Smooth muscle cell (in vitro differentiated cells): ENCODE data around the gene NOTO. TPM values are rescaled to one million over a fixed set of nuclear protein-coding genes. Genes with fewer than 3 reads are reported as not detected.
"Not testable (repeated sequence)": the region's sequence is repeated elsewhere in the genome, so short reads cannot be mapped to it uniquely, and the experiment has no call there.

Experiments
- DNase-seq: peaks from one replicate; lab custom pipeline; 2025; ENCODE audit not compliant: unreplicated experiment; lab: John Stamatoyannopoulos, UW
- H2AFZ ChIP-seq: fragments of 200-600 bp; sonication (generic); 2 replicates; pipeline ENCODE4 v1.6.0; 2016; ENCODE audit warnings: antibody characterized with exemption, low read depth, mild to moderate bottlenecking
- H3F3A ChIP-seq: fragments of 200-600 bp; sonication (generic); 2 replicates; pipeline ENCODE4 v1.6.0; 2017; ENCODE audit warnings: antibody characterized with exemption, low read depth
- H3K27ac ChIP-seq: fragments of 200-600 bp; sonication (generic); 2 replicates; pipeline ENCODE4 v1.5.1; 2016; ENCODE audit warnings: low read depth, mild to moderate bottlenecking
- H3K27me3 ChIP-seq: fragments of 200-600 bp; sonication (generic); 2 replicates; pipeline ENCODE4 v1.6.1; 2016; ENCODE audit warnings: low read depth, mild to moderate bottlenecking
- H3K36me3 ChIP-seq: fragments of 200-600 bp; sonication (generic); 2 replicates; pipeline ENCODE4 v1.5.1; 2016; ENCODE audit warnings: low read depth
- H3K4me1 ChIP-seq: fragments of 200-600 bp; sonication (generic); 2 replicates; pipeline ENCODE4 v1.5.1; 2016; ENCODE audit warnings: low read depth
- H3K4me2 ChIP-seq: fragments of 200-600 bp; sonication (generic); 2 replicates; pipeline ENCODE4 v1.6.0; 2016; ENCODE audit warnings: mild to moderate bottlenecking
- H3K4me3 ChIP-seq: fragments of 200-600 bp; sonication (generic); 2 replicates; pipeline ENCODE4 v1.5.1; 2016; ENCODE audit warnings: mild to moderate bottlenecking
- H3K79me2 ChIP-seq: fragments of 200-600 bp; sonication (generic); 2 replicates; pipeline ENCODE4 v1.6.0; 2016; ENCODE audit warnings: low read depth, mild to moderate bottlenecking
- H3K9ac ChIP-seq: fragments of 200-600 bp; sonication (generic); 2 replicates; pipeline ENCODE4 v1.6.0; 2016; ENCODE audit warnings: low read depth
- H3K9me3 ChIP-seq: fragments of 200-600 bp; sonication (generic); replicated peaks from 2 replicates; pipeline ENCODE4 v1.5.1; 2016; ENCODE audit warnings: low read depth
- H4K20me1 ChIP-seq: fragments of 200-600 bp; sonication (generic); 2 replicates; pipeline ENCODE4 v1.6.0; 2016; ENCODE audit warnings: low read depth
- WGBS: methylation state at CpG from one replicate; pipeline ENCODE4 v1.1.7; 2016; ENCODE audit warnings: low lambda C conversion rate; 5-methylcytosine and 5-hydroxymethylcytosine counted together
- polyA plus RNA-seq: library from polyadenylated mRNA; unstranded; fragments of >200 nt; fragmentation: Nextera tagmentation; extraction: Ambion mirVana; gene quantifications from 2 replicates; pipeline ENCODE4 v1.2.1, GENCODE V29; 2016
- total RNA-seq: library from RNA; depleted of rRNA; stranded (reverse); fragments of >200 nt; gene quantifications from 2 replicates; pipeline ENCODE4 v1.2.3, GENCODE V29; 2014
- TF ChIP-seq, protein P1 (sequence below): fragments of 200-600 bp; sonication (generic); IDR thresholded peaks from 2 replicates; pipeline ENCODE4 v1.5.1; 2017; ENCODE audit warnings: borderline replicate concordance, mild to moderate bottlenecking, antibody characterized with exemption; ENCODE audit not compliant: insufficient read depth, poor library complexity, severe bottlenecking

Gene NOTO
- total and polyA plus RNA-seq, 2 experiments from 2014 or later: not detected

DNA sequence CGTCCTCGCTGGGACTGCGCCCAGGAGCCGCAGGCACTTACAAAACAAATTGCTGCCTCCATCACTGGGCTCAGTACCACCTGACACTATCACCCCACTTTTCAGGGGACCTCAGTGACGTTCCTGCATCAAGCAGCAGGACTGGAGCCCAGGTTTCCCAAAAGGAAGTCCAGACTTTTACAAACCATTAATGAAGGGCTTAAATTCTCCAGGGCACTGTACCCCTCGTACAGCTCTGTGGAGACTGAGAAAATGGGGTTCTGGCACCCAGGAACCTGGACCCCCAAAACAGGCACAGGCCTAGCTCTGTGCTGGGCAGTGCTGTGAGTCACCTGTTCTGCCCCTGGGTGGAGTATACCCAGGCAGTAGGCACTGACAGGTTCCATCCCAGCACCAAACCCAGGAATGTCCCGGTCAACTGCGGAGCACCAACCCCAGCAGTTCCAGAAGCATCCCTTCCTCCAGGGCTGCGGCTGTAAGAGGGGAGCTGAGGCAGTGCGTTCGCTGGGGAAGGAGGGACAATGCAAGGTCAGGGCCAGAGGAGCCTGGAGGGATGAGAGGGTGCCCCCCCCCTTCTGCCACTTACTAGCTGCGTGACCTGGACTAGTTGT lies 24.6 kb upstream of the NOTO start:
- Histone ChIP-seq H3K4me1 (no peaks in the 10 kb centered on the region), H3K27me3 (peaks cover 51% of the 10 kb centered on the region), H3K4me3 (no peak overlapping the region), H3K9me3 (no peaks in the 10 kb centered on the region), H3K4me2 (peak overlapping the region; percentile 82), H3K27ac (no peak overlapping the region), H3F3A (no peaks in the 10 kb centered on the region), H4K20me1 (no peaks in the 10 kb centered on the region), H2AFZ (no peak overlapping the region), H3K79me2 (no peaks in the 10 kb centered on the region), H3K9ac (no peak overlapping the region), H3K36me3 (no peaks in the 10 kb centered on the region)
- 27% methylated on average over 12 of the region's 12 CpGs for WGBS
- DNase-seq: no peak
- TF ChIP-seq, protein P1, sequence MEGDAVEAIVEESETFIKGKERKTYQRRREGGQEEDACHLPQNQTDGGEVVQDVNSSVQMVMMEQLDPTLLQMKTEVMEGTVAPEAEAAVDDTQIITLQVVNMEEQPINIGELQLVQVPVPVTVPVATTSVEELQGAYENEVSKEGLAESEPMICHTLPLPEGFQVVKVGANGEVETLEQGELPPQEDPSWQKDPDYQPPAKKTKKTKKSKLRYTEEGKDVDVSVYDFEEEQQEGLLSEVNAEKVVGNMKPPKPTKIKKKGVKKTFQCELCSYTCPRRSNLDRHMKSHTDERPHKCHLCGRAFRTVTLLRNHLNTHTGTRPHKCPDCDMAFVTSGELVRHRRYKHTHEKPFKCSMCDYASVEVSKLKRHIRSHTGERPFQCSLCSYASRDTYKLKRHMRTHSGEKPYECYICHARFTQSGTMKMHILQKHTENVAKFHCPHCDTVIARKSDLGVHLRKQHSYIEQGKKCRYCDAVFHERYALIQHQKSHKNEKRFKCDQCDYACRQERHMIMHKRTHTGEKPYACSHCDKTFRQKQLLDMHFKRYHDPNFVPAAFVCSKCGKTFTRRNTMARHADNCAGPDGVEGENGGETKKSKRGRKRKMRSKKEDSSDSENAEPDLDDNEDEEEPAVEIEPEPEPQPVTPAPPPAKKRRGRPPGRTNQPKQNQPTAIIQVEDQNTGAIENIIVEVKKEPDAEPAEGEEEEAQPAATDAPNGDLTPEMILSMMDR: no peak

DNA sequence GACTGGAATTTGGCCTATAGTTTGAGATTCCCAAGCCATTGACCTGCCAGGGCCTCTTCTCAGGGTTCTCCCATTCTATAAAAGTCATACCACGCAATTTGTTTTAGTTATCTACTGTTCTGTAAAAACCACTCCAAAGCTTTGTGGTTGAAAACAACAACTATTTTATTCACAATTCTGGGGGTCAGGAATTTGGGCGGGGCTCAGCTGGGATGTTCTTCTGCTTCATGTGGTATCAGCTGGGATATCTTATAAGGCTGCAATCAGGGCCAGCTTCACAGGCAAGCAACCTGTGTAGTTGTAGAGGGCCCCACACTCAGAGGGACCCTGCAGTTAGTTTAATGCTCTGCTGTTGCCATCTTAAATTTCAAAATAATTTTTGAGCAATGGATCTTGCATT lies 16.4 kb upstream of the NOTO start:
- Histone ChIP-seq H3K4me2 (no peak overlapping the region), H3K36me3 (no peaks in the 10 kb centered on the region), H3K27ac (no peak overlapping the region), H3K9ac (no peak overlapping the region), H3K9me3 (no peaks in the 10 kb centered on the region), H3K4me1 (no peaks in the 10 kb centered on the region), H3F3A (no peaks in the 10 kb centered on the region), H2AFZ (no peak overlapping the region), H3K79me2 (no peaks in the 10 kb centered on the region), H3K4me3 (no peak overlapping the region), H4K20me1 (no peaks in the 10 kb centered on the region), H3K27me3 (peaks cover 42% of the 10 kb centered on the region)
- DNase-seq: no peak
- WGBS: 81% methylated on average over 2 of the region's 2 CpGs
- TF ChIP-seq, protein P1: no peak

DNA sequence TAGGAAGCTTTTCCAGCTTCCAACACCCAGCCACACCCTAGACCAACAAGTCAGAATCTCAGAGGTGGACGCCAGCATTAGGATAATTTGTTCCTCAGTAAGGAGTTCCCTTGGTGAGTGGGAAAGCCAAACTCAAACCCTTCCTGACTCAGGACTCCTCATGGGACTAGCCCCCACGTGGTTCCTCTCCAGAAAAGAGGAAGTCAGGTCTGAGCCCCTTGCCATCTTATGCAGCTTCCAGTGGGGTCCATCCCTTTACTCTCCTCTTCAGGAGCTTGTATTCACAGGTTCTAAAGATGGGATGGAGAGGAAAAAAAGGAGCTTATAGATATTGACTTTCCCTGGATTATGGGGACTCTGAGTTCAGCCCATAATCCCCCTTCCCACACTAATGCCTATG lies 14.8 kb upstream of the NOTO start:
- Histone ChIP-seq H3K9ac (no peak overlapping the region), H4K20me1 (no peaks in the 10 kb centered on the region), H3K4me3 (no peak overlapping the region), H3K27me3 (peaks cover 50% of the 10 kb centered on the region), H3K4me2 (no peak overlapping the region), H3K27ac (no peak overlapping the region), H3K36me3 (no peaks in the 10 kb centered on the region), H3K9me3 (no peaks in the 10 kb centered on the region), H3K4me1 (no peaks in the 10 kb centered on the region), H2AFZ (no peak overlapping the region), H3F3A (no peaks in the 10 kb centered on the region), H3K79me2 (no peaks in the 10 kb centered on the region)
- TF ChIP-seq, protein P1: no peak
- DNase-seq: no peak
- WGBS: 43% methylated on average over 2 of the region's 2 CpGs

DNA sequence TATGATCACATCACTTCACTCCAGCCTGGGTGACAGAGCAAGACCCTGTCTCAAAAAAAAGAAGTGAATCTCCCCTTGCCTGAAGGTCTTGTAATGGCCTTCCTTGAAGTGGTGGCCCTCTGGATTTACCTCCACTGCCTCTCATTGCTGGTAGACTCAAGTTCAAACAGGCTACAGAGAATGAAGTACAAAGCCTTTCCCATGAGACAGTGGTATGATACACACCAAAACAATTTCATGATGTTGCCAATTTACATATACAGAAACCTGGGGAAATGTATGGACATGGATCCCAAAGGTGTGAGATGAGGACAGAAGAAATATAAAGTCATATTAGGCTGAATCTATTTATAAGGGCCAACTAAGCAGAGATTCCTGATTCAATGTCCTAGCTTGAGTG lies 4.8 kb upstream of the NOTO start:
- Histone ChIP-seq H3K4me1 (no peaks in the 10 kb centered on the region), H4K20me1 (no peaks in the 10 kb centered on the region), H3K4me2 (no peak overlapping the region), H3K27me3 (peaks cover 65% of the 10 kb centered on the region), H2AFZ (no peak overlapping the region), H3K9ac (no peak overlapping the region), H3K9me3 (no peaks in the 10 kb centered on the region), H3K79me2 (no peaks in the 10 kb centered on the region), H3K27ac (no peak overlapping the region), H3F3A (no peaks in the 10 kb centered on the region), H3K36me3 (no peaks in the 10 kb centered on the region), H3K4me3 (no peak overlapping the region)
- DNase-seq: no peak
- TF ChIP-seq, protein P1: no peak

DNA sequence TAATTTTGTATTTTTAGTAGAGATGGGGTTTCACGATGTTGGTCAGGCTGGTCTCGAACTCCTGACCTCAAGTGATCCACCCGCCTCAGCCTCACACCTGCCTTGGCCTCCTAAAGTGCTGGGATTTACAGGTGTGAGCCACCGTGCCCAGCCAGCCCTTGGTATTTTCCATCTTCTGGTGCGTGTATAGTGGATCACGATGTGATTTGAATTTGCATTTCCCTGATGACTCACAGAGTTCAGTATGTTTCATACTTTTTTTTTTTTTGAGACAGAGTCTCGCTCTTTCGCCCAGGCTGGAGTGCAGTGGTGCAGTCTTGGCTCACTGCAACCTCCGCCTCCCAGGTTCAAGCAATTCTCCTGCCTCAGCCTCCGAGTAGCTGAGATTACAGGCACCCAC lies 2.1 kb upstream of the NOTO start:
- not testable (repeated sequence) for H2AFZ ChIP-seq, H3K9me3 ChIP-seq, H3K4me2 ChIP-seq, H3K4me1 ChIP-seq, H3K27ac ChIP-seq, H3K4me3 ChIP-seq, H3K79me2 ChIP-seq, H3F3A ChIP-seq, H4K20me1 ChIP-seq, DNase-seq, H3K36me3 ChIP-seq, H3K9ac ChIP-seq
- peaks cover 88% of the 10 kb centered on the region for H3K27me3 ChIP-seq
- 80% methylated on average over 10 of the region's 10 CpGs for WGBS
